IMR-90 (cell line): ENCODE measurements around the gene SDK1. TPM values are rescaled to one million over a fixed set of nuclear protein-coding genes. Genes with fewer than 3 reads are reported as not detected.

Experiments used
- ATAC-seq: fragments of 200-7000 bp; cut with Tn5 transposase; 2 replicates; pipeline ENCODE4 v1.9.1; 2020; ENCODE audit warnings: low read depth, mild to moderate bottlenecking, moderate library complexity
- BruUV-seq: library from RNA; stranded (reverse); fragments of 400-500 nt; replicated peaks from 2 replicates; lab custom pipeline; 2021; lab: Mats Ljungman, UMichigan
- CTCF ChIA-PET: fragments of 300-600 bp; formaldehyde crosslinking; extraction: SDS; loops from one replicate; lab custom pipeline; 2021; ENCODE audit warnings: antibody characterized with exemption; lab: Yijun Ruan, JAX
- POLR2A ChIA-PET: fragments of 300-600 bp; sonication (Branson Sonifier 250); formaldehyde crosslinking; loops from one replicate; lab custom pipeline; 2022; ENCODE audit warnings: antibody characterized with exemption; ENCODE audit not compliant: unreplicated experiment; lab: Charles Lee
- DNase-seq: peaks from one replicate; pipeline ENCODE4 v3.0.0; 2013
- H2AFZ ChIP-seq: replicated peaks from 2 replicates; pipeline ENCODE3; 2013; ENCODE audit warnings: low read length, mild to moderate bottlenecking; ENCODE audit not compliant: poor library complexity
- H2AK5ac ChIP-seq: 2 replicates; pipeline ENCODE4 v1.6.1; 2013; ENCODE audit warnings: low read depth, low read length, inconsistent platforms
- H2AK9ac ChIP-seq: replicated peaks from 2 replicates; pipeline ENCODE3; 2013; ENCODE audit warnings: mild to moderate bottlenecking, low read depth, low read length, moderate library complexity; ENCODE audit not compliant: poor library complexity
- H2BK120ac ChIP-seq: 2 replicates; pipeline ENCODE4 v1.6.1; 2013; ENCODE audit warnings: low read depth, low read length, inconsistent platforms
- H2BK15ac ChIP-seq: 3 replicates; pipeline ENCODE4 v1.6.1; 2013; ENCODE audit warnings: low read depth, low read length, inconsistent platforms
- H2BK20ac ChIP-seq: 2 replicates; pipeline ENCODE4 v1.6.1; 2013; ENCODE audit warnings: low read depth, mild to moderate bottlenecking, inconsistent platforms, low read length, moderate library complexity
- H2BK5ac ChIP-seq: 2 replicates; pipeline ENCODE4 v1.6.1; 2013; ENCODE audit warnings: mild to moderate bottlenecking, low read depth, low read length, inconsistent platforms; ENCODE audit not compliant: poor library complexity, severe bottlenecking
- H3K14ac ChIP-seq: replicated peaks from 2 replicates; pipeline ENCODE4 v1.6.1; 2013; ENCODE audit warnings: low read depth, low read length, inconsistent platforms
- H3K18ac ChIP-seq: 2 replicates; pipeline ENCODE4 v1.6.1; 2013; ENCODE audit warnings: low read depth, low read length, control low read depth
- H3K23ac ChIP-seq: 2 replicates; pipeline ENCODE4 v1.6.1; 2013; ENCODE audit warnings: low read depth, low read length, inconsistent platforms
- H3K27ac ChIP-seq: 2 replicates; pipeline ENCODE4 v1.5.1; 2013; ENCODE audit warnings: mild to moderate bottlenecking, control low read depth, low read length; ENCODE audit not compliant: insufficient read depth
- H3K27me3 ChIP-seq: 2 replicates; pipeline ENCODE4 v1.6.1; 2013; ENCODE audit warnings: low read length; ENCODE audit not compliant: control insufficient read depth, insufficient read depth
- H3K36me3 ChIP-seq: 2 replicates; pipeline ENCODE4 v1.6.1; 2013; ENCODE audit warnings: low read length, mixed read lengths; ENCODE audit not compliant: control insufficient read depth, insufficient read depth
- H3K4ac ChIP-seq: 2 replicates; pipeline ENCODE4 v1.6.1; 2013; ENCODE audit warnings: low read depth, low read length, inconsistent platforms
- H3K4me1 ChIP-seq: 2 replicates; pipeline ENCODE4 v1.6.1; 2013; ENCODE audit warnings: low read length, mixed read lengths; ENCODE audit not compliant: control insufficient read depth, insufficient read depth
- H3K4me2 ChIP-seq: 2 replicates; pipeline ENCODE4 v1.6.1; 2013; ENCODE audit warnings: low read depth, mild to moderate bottlenecking, control low read depth, low read length, moderate library complexity
- H3K4me3 ChIP-seq: 2 replicates; pipeline ENCODE4 v1.5.1; 2013; ENCODE audit warnings: low read depth, mild to moderate bottlenecking, control low read depth, low read length, moderate library complexity; ENCODE audit not compliant: insufficient read depth
- H3K56ac ChIP-seq: 2 replicates; pipeline ENCODE4 v1.6.1; 2013; ENCODE audit warnings: low read length, inconsistent platforms; ENCODE audit not compliant: insufficient read depth; ENCODE audit errors: extremely low read depth
- H3K79me1 ChIP-seq, 2 experiments: 2 replicates each; pipeline ENCODE4 v1.6.1; 2013; ENCODE audit warnings: low read length in 2 of 2, inconsistent platforms in 1 of 2, low read depth in 1 of 2
- H3K9ac ChIP-seq: 2 replicates; pipeline ENCODE4 v1.6.1; 2013; ENCODE audit warnings: low read depth, low read length, control low read depth
- H3K9me1 ChIP-seq: 2 replicates; pipeline ENCODE4 v1.6.1; 2013; ENCODE audit warnings: low read length, inconsistent platforms; ENCODE audit not compliant: insufficient read depth
- H3K9me3 ChIP-seq: 2 replicates; pipeline ENCODE4 v1.6.1; 2013; ENCODE audit warnings: low read length; ENCODE audit not compliant: control insufficient read depth, insufficient read depth
- H4K20me1 ChIP-seq: 2 replicates; pipeline ENCODE4 v1.6.1; 2013; ENCODE audit warnings: low read length, inconsistent platforms; ENCODE audit not compliant: insufficient read depth
- H4K5ac ChIP-seq: 2 replicates; pipeline ENCODE4 v1.6.1; 2013; ENCODE audit warnings: mild to moderate bottlenecking, low read depth, low read length, control low read depth
- H4K8ac ChIP-seq, 2 experiments: 2 replicates each; pipeline ENCODE4 v1.6.1; 2013; ENCODE audit warnings: low read depth in 2 of 2, low read length in 2 of 2, control low read depth in 1 of 2, inconsistent platforms in 1 of 2
- H4K91ac ChIP-seq: 2 replicates; pipeline ENCODE4 v1.6.1; 2013; ENCODE audit warnings: low read depth, low read length, inconsistent platforms; ENCODE audit not compliant: insufficient read depth
- BHLHE40 ChIP-seq: fragments of 150-350 bp; IDR thresholded peaks from 2 replicates; pipeline ENCODE4 v1.6.1; 2016; ENCODE audit warnings: mild to moderate bottlenecking, low read depth, low read length
- CEBPB ChIP-seq: IDR thresholded peaks from 2 replicates; pipeline ENCODE4 v1.6.1; 2012; ENCODE audit warnings: low read depth, low read length, improper control_type of control experiment
- CHD1 ChIP-seq: IDR thresholded peaks from 2 replicates; pipeline ENCODE4 v1.6.1; 2012; ENCODE audit warnings: low read depth, low read length, improper control_type of control experiment
- ELK1 ChIP-seq: fragments of 150-350 bp; IDR thresholded peaks from 2 replicates; pipeline ENCODE4 v1.6.1; 2016; ENCODE audit warnings: low read depth, mild to moderate bottlenecking, low read length, moderate library complexity, borderline replicate concordance
- FOS ChIP-seq: fragments of 150-350 bp; IDR thresholded peaks from 2 replicates; pipeline ENCODE4 v1.6.1; 2016; ENCODE audit warnings: low read depth, low read length
- MAFK ChIP-seq: IDR thresholded peaks from 2 replicates; pipeline ENCODE4 v1.6.1; 2012; ENCODE audit warnings: low read depth, low read length, improper control_type of control experiment
- MAZ ChIP-seq: IDR thresholded peaks from 2 replicates; pipeline ENCODE4 v1.6.1; 2012; ENCODE audit warnings: low read depth, mild to moderate bottlenecking, low read length, improper control_type of control experiment, moderate library complexity, borderline replicate concordance
- MXI1 ChIP-seq: IDR thresholded peaks from 2 replicates; pipeline ENCODE4 v1.6.1; 2012; ENCODE audit warnings: low read depth, mild to moderate bottlenecking, low read length, moderate library complexity, borderline replicate concordance
- POLR2A ChIP-seq: IDR thresholded peaks from 2 replicates; pipeline ENCODE4 v1.6.1; 2012; ENCODE audit warnings: mild to moderate bottlenecking, low read depth, low read length
- RAD21 ChIP-seq: IDR thresholded peaks from 2 replicates; pipeline ENCODE4 v1.6.1; 2012; ENCODE audit warnings: low read length, improper control_type of control experiment
- RCOR1 ChIP-seq: IDR thresholded peaks from 2 replicates; pipeline ENCODE4 v1.6.1; 2012; ENCODE audit warnings: mild to moderate bottlenecking, low read length, improper control_type of control experiment; ENCODE audit not compliant: insufficient replicate concordance
- RFX5 ChIP-seq: IDR thresholded peaks from 2 replicates; pipeline ENCODE4 v1.8.0; 2012; ENCODE audit warnings: low read depth, mild to moderate bottlenecking, low read length, moderate library complexity
- SMC3 ChIP-seq: fragments of 150-350 bp; IDR thresholded peaks from 2 replicates; pipeline ENCODE4 v1.6.1; 2016; ENCODE audit warnings: low read depth, mild to moderate bottlenecking, antibody characterized with exemption, low read length, moderate library complexity
- USF2 ChIP-seq: fragments of 150-350 bp; IDR thresholded peaks from 2 replicates; pipeline ENCODE4 v1.6.1; 2017; ENCODE audit warnings: mild to moderate bottlenecking, antibody characterized with exemption, low read length, low read depth
- dilution Hi-C: fragments of 300-500 bp; cut with HindIII; formaldehyde crosslinking; loops from one replicate; pipeline ENCODE4 v1.14.3; 2018; ENCODE audit warnings: low sequenced_read_pairs; ENCODE audit not compliant: unreplicated experiment
- in situ Hi-C: fragments of 300-500 bp; cut with MboI; formaldehyde crosslinking; loops from 3 replicates; pipeline ENCODE4 v1.14.3; 2019; ENCODE audit warnings: low sequenced_read_pairs, inconsistent platforms, mixed read lengths
- intact Hi-C: fragments of 100-400 bp; cut with micrococcal nuclease; formaldehyde crosslinking; loops from 2 replicates; pipeline ENCODE4 v1.10.0; 2022
- polyA plus RNA-seq, 3 experiments: library from polyadenylated mRNA; depleted of rRNA; stranded (reverse); fragments of >200 nt; gene quantifications; 2 replicates each; pipeline ENCODE4 v1.2.3, GENCODE V29; 2012; ENCODE audit warnings: low replicate concordance in 1 of 3
- total RNA-seq: library from RNA; depleted of rRNA; stranded (reverse); fragments of >200 nt; gene quantifications from 2 replicates; pipeline ENCODE4 v1.2.3, GENCODE V29; 2012
- TF ChIP-seq, protein P1 (sequence below): conservative IDR thresholded peaks from 2 replicates; pipeline ENCODE4 v1.5.1; 2012; ENCODE audit warnings: mild to moderate bottlenecking, low read depth, low read length, improper control_type of control experiment

The SDK1 gene
- total and polyA plus RNA-seq, 2 of the 4 experiments (the other 2 are of a cell fraction), result 1.5 to 1.6 TPM

- no peak overlapping the region for H3K9ac ChIP-seq
- POLR2A ChIA-PET, result no interaction called here
- no TSS peak for BruUV-seq
Observed at GRCh38 chr7:3634396-3634795, 333.3 kb downstream of the SDK1 start.

More at GRCh38 chr7:3634396-3634795, 333.3 kb downstream of the SDK1 start:
- H3K9me1 ChIP-seq, result no peaks in the 10 kb centered on the region
- H3K56ac ChIP-seq, result no peak overlapping the region
- H2AFZ ChIP-seq, result no peak overlapping the region
- no peaks in the 10 kb centered on the region for H3K4me1 ChIP-seq
- no peak overlapping the region for H2BK15ac ChIP-seq
- H2BK20ac ChIP-seq, result no peak overlapping the region
- no peak overlapping the region for H2BK120ac ChIP-seq
- CTCF ChIA-PET, result no interaction called here
- H3K14ac ChIP-seq, result no peak overlapping the region
- H4K20me1 ChIP-seq, result no peaks in the 10 kb centered on the region
- dilution Hi-C loops, result no loop called here
- H3K36me3 ChIP-seq, result no peaks in the 10 kb centered on the region
- no peak overlapping the region for H3K4ac ChIP-seq
- intact Hi-C loops, result no loop called here
- H4K5ac ChIP-seq, result no peak overlapping the region
- H4K91ac ChIP-seq, result no peak overlapping the region
- H2AK5ac ChIP-seq, result no peak overlapping the region
- H3K79me1 ChIP-seq, result no peaks in the 10 kb centered on the region
- H2AK9ac ChIP-seq, result no peak overlapping the region
- ATAC-seq (no peak), DNase-seq (no peak)
- H4K8ac ChIP-seq, result no peak overlapping the region
- in situ Hi-C loops, result no loop called here
- no peaks in the 10 kb centered on the region for H3K27me3 ChIP-seq
- H3K18ac ChIP-seq, result no peak overlapping the region
- no peak overlapping the region for H3K4me2 ChIP-seq
- H3K23ac ChIP-seq, result no peak overlapping the region
- H3K27ac ChIP-seq, result no peak overlapping the region
- H2BK5ac ChIP-seq, result no peak overlapping the region
- H3K4me3 ChIP-seq, result no peak overlapping the region
- H3K9me3 ChIP-seq, result no peaks in the 10 kb centered on the region; the same call in 1 of the 2 replicates
- TF ChIP-seq RAD21, result no peak
- TF ChIP-seq BHLHE40, result no peak
- TF ChIP-seq CHD1, result no peak
- TF ChIP-seq RFX5, result no peak
- no peak for TF ChIP-seq SMC3
- TF ChIP-seq MAFK, result no peak
- no peak for TF ChIP-seq CEBPB
- TF ChIP-seq MAZ, result no peak
- TF ChIP-seq POLR2A, result no peak
- no peak for TF ChIP-seq MXI1
- no peak for TF ChIP-seq RCOR1
- TF ChIP-seq, protein P1, sequence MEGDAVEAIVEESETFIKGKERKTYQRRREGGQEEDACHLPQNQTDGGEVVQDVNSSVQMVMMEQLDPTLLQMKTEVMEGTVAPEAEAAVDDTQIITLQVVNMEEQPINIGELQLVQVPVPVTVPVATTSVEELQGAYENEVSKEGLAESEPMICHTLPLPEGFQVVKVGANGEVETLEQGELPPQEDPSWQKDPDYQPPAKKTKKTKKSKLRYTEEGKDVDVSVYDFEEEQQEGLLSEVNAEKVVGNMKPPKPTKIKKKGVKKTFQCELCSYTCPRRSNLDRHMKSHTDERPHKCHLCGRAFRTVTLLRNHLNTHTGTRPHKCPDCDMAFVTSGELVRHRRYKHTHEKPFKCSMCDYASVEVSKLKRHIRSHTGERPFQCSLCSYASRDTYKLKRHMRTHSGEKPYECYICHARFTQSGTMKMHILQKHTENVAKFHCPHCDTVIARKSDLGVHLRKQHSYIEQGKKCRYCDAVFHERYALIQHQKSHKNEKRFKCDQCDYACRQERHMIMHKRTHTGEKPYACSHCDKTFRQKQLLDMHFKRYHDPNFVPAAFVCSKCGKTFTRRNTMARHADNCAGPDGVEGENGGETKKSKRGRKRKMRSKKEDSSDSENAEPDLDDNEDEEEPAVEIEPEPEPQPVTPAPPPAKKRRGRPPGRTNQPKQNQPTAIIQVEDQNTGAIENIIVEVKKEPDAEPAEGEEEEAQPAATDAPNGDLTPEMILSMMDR, result no peak
- TF ChIP-seq ELK1, result no peak
- no peak for TF ChIP-seq FOS
- no peak for TF ChIP-seq USF2
